ENCODE results near the gene RASSF5.

RASSF5 gene

GRCh38 chr1:206517784-206518183, 10.5 kb downstream of the RASSF5 start:
- no peak for DNase-seq (ENCODE audit: low read depth)

DNA sequence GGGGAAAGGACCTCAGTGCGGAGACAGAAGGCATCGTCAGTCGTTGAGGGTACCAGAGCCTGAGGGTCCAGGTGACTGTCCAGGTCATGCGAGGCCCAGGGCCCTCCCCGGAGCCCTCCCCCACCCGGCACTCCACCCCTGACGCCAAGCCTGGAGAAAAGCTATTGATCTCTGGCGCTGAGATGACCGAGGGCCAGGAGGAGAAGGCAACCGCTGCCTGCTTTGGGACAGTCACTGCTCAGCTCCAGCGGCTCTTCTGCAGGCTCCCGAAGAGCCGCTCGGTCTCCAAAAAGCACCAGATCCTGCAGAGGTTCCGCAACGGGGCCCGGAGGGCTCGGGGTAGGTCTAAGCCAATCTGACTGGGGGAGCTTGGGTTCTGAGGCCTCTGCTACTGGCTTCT, 10.9 kb downstream of the RASSF5 start:
- no peak for DNase-seq (ENCODE audit: low read depth)

DNA sequence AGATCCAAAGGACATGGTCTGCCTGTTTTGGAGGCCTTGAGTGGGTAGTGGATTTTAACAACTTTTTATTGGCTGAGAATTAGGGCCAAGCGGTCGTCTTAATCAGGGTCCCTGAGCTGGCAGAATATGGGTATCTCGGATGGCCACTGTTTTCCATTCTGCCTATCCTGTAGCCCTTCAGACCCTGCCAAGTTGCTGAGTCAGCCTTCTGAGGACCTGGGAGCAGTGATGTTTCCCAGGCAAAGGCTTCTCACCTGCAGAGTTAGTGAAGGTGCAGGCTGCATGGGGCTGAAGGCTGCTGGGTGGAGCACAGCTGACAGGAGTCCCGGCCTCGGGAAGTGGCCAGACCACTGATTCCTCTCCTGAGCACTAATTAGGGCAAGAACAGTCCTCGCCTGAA, 11.4 kb downstream of the RASSF5 start:
- DNase-seq (ENCODE audit: low read depth), result no peak

GRCh38 chr1:206521127-206521526, 13.8 kb downstream of the RASSF5 start:
- DNase-seq (ENCODE audit: low read depth), result no peak

- no peak for DNase-seq (ENCODE audit: low read depth)
These were observed 14.5 kb downstream of the RASSF5 start for GRCh38 chr1:206521694-206522402.

DNA sequence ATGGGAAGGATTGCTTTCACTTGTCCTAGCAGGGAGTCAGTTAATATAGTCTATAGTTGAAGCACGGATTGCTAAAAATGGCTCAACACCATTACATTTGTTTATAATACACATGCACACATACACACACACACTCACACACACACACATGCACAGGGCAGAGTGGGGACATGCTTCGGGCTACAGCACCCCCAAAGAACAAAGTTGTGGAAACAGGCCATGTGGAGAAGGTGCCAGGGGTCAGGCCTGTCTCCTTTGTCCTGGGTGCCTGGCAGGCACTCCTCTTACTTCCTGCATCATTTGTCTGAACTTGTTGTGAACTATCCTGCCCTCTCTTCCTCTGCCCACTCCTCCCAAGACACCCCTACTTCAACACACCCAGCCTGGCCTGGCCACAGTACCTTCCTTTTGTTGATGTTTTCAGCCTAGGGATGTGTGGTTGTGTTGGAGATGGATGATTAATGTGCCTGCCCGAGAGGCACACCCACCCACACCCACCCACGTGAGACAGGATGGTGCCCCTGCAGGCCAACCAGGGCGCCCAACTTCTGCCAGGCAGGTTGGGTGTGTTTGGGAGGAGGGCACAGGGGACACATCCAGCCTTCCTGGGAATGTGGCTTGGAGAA, 17.5 kb downstream of the RASSF5 start:
- no peak for DNase-seq (ENCODE audit: low read depth)

DNA sequence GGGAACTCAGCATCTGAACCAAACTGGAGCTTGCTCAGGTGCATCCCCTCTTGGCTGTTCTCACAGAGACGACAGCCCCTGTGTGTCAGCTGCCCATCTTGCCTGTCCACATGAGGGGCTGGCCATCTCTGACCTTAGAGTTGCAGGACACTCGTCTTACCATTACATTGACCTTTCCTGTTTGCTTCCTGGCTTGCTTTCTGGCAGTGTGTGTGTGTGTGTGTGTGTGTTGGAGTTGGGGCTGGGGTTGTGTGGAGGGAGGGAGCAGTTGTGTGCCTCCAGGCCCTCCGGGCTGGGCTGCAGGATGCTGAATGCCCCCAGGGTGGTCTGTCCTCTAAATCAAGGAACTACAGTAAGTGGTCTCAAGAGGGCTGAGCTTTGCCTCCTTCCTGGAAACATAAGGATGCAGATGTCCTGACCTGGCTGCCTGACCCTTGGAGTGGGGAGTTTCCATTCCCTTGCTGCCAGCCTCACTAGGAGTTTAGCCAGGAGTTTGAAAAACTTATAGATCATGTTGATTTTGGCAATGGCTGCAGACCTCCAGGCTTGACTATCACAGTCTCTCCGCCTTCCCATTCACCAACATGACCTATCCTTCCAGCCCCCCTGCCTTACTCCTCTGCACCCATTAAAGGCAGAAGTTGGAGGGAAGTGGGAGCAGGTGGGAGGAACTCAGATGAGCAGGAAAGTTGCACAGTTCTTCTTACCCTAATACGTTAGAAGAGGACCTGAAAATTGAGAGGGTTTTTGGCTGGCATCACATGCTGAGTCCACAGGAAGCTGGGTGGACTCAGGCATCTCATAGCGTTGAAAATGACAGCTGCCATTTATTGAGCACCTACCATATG, 19.0 kb downstream of the RASSF5 start:
- no peak for DNase-seq (ENCODE audit: low read depth)

DNA sequence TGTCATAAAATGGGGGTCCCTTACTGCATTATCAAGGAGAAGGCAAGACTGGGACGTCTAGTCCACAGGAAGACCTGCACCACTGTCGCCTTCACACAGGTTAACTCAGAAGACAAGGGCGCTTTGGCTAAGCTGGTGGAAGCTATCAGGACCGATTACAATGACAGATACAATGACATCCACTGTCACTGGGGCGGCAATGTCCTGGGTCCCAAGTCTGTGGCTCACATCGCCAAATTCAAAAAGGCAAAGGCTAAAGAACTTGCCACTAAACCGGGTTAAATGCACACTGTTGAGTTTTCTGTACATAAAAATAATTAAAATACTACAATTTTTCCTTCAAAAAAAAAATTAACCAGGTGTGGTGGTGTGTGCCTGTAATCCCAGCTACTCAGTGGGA, 22.1 kb downstream of the RASSF5 start:
- no peak for DNase-seq (ENCODE audit: low read depth)

DNA sequence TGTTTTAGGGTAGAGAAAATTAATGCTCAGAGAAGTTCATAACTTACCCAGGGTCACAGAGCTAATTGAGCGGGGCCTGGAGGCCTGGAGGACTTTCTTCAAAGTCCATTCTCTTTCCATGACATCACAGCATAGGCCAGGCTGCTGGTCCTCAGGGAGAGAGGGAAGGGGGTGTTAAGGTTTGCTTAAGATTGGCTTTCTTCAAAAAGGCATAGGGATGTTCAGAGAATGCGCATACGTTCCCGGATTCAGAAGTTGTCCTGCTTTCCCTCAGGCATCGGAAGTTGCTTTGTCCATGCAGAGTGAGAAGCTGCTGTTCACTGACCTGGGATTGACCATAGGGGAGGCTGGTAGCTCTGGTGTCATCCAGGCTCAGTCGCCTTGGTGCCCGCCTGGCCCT, 25.0 kb downstream of the RASSF5 start:
- DNase-seq (ENCODE audit: low read depth), result no peak

GRCh38 chr1:206534552-206534951, 27.2 kb downstream of the RASSF5 start:
- DNase-seq (ENCODE audit: low read depth), result no peak

DNA sequence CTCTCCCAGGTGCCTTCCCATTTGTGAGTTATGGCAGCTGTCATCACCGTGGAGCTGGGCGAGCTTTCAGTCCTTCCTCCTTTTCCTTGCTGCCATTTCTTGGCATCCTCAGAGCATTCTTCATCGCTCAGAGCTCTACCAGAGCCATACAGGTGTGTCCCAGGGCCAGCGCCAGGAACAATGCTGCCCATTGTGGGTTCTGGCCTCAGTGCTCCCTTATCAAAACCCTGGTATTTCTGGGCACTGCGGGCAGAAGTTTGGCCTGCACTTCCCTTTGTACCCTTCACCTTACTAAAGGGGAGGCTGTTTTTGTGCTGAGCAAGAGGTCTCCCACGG, 28.5 kb downstream of the RASSF5 start:
- DNase-seq (ENCODE audit: low read depth), result no peak

GRCh38 chr1:206537141-206537540, 29.8 kb downstream of the RASSF5 start:
- no peak for DNase-seq (ENCODE audit: low read depth)

- DNase-seq (ENCODE audit: low read depth), result no peak
These were observed 30.9 kb downstream of the RASSF5 start for GRCh38 chr1:206538086-206538770.

DNA sequence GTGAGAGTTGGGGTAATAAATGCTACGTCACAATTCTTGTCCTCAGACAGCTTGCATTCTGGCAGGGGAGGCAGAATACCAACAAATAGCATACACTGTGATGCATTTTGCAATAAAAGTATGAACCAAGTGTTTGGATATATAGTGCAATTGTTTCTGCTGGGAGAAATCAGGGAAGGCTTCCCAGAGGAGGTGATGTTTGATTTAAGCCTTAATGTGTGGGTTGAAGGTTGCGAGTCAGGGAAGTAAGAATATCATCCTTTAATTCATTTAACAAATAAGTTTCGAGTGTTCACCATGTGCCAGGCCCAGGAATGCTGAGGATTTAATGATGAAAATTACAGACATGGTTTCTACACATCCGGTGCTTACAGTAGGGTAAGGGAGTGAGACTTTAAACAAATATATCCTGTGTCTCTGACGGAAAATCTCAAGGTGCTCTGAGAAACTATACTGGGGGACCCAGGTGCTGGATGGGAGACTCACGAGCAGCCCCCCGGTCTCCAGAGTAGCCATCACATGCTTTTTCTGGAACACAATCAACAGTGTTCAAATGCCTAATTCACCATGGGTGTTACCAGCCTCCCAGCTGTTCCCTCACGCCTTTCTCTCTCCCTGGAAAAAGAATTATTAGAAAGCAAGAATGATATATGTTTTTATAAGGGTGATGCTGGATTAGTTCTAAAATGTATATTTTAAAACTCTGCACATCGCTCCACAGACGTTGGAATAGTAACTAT, 31.7 kb downstream of the RASSF5 start:
- DNase-seq (ENCODE audit: low read depth), result no peak

DNA sequence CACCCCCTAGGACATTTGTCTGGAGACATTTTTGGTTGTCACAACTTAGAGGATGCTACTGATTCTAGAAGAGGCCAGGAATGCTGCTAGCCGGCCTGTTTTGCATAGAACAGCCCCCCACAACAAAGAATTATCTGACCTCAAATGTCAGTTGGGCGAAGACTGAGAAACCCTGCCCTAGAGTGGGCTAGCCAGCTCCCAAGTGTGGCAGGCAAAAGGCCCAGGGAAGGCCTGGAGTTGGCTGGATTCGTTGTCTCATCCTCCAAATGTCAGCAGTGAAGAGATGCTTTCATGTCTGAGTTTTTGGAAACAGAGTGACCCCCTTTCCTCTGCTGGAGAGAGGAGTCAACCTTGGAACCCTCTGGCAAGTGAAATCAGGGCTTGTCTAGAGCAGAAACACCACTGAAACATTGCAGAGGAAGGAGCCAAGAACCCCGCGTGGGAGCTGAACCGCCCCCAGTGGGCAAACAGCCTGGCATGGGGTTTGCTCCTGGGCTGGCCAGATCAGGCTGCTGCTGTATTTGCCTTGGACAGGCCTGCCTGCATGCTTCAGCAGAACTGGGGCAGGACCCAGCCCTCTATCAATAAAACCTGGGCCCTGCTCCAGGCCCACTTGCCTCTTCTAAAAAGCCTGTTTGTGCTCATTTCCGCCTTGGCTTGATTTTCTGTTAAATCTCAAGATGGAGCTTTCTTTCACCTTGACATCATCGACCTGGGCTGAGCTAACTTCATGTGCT, 32.9 kb downstream of the RASSF5 start:
- no peak for DNase-seq (ENCODE audit: low read depth)

- no peak for DNase-seq (ENCODE audit: low read depth)
These were observed 34.0 kb downstream of the RASSF5 start for GRCh38 chr1:206541236-206541833.

DNA sequence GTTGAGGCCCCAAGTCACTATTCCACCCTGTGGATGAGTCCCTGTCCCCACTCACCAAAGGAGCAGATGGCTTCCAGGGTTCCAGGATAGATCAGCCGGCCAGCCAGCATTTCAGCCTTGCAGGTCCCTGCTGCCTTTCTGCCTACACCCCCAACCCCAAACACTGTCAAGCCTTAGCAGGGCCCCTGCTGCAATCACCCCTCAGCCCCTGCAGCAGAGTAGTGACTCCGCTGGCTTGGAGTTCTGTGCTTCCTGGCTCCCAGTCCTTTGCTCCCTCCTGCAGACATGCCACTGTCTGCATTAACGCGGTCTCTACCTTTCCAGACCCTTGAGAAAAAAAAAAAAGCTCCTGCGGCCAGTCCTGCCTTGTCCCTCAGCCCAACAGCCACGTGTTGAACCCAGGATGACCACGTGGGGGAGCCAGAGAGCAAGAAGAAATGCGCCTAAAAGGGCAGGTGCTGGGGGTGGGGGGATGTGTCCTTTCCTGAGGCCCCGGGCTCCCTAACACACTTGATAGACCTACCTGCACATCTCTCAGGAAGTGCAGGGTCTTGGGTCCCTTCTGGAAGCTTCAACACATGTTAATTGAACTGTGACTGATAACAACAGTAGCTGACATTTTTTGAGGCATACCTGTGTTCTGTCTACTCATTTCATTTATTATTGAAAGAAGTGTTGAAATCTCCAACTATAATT, 37.4 kb downstream of the RASSF5 start:
- peak; percentile 76 for DNase-seq (ENCODE audit: low read depth)

DNA sequence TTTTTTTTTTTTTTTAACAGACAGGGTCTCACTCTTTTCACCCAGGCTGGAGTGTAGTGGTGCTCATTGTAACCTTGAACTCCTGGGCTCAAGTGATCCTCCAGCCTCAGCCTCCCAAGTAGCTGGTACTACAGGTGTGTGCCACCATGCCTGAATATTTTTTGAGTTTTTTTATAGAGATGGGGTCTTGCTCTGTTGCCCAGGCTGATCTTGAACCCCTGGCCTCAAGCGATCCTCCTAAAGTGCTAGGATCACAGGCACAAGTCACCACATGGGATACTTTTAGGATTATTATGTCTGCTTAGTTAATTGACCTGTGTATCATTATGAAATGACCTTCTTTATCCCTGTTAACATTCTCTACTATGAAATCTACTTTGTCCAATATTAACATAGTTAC, 38.0 kb downstream of the RASSF5 start:
- DNase-seq (ENCODE audit: low read depth), result no peak

DNA sequence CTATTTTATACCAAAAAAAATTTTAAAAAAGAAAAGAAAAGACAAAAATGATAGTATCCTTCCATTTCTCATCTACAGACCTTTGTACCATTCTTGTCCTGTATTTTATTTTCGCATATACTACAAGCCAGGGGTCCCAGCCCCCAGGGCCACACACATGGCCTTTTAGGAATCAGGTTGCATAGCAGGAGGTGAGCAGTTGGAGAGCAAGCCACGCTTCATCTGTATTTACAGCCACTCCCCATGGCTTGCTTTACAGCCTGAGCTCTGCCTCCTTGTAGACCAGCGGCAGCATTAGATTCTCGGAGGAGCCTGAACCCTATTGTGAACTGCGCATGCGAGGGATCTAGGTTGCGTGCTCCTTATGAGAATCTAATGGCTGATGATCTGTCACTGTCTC, 39.8 kb downstream of the RASSF5 start:
- DNase-seq (ENCODE audit: low read depth), result no peak

- no peak for DNase-seq (ENCODE audit: low read depth)
These were observed 43.1 kb downstream of the RASSF5 start for GRCh38 chr1:206550446-206550845.
